ENCODE results near the gene PCNX1.
"Not testable (repeated sequence)": the region's sequence is repeated elsewhere in the genome, so short reads cannot be mapped to it uniquely, and the experiment has no call there.

DNA sequence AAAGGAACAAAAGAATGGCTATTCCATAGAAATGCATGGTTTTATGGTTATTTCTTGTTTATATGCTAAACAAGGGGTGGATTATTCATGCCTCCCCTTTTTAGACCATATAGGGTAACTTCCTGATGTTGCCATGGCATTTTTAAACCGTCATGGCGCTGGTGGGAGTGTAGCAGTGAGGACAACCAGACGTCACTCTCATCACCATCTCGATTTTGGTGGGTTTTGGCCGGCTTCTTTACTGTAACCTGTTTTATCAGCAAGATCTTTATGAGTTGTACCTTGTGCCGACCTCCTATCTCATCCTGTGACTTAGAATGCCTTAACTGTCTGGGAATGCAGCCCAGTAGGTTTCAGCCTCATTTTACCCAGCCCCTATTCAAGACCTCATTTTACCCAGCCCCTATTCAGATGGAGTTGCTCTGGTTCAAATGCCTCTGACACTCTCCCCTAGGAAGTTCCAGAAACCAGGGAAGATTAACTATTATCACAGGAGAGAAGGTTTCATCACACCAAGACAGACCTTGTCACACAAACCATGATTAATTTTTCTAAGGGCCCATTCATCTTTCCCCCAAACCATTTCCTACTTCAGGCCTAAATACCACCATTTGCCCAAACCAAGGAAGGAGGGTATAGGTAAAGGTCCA is 31.3 kb upstream of the PCNX1 start:
- TF ChIP-seq, protein P1, sequence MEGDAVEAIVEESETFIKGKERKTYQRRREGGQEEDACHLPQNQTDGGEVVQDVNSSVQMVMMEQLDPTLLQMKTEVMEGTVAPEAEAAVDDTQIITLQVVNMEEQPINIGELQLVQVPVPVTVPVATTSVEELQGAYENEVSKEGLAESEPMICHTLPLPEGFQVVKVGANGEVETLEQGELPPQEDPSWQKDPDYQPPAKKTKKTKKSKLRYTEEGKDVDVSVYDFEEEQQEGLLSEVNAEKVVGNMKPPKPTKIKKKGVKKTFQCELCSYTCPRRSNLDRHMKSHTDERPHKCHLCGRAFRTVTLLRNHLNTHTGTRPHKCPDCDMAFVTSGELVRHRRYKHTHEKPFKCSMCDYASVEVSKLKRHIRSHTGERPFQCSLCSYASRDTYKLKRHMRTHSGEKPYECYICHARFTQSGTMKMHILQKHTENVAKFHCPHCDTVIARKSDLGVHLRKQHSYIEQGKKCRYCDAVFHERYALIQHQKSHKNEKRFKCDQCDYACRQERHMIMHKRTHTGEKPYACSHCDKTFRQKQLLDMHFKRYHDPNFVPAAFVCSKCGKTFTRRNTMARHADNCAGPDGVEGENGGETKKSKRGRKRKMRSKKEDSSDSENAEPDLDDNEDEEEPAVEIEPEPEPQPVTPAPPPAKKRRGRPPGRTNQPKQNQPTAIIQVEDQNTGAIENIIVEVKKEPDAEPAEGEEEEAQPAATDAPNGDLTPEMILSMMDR (IDR thresholded peaks at IDR 0.05): not testable (repeated sequence)
- not testable (repeated sequence) for TF ChIP-seq POLR2A (IDR thresholded peaks at IDR 0.05)

Data from esophagus squamous epithelium (tissue), 4 donors.